HG02973 (cell line): ENCODE data around the gene MCCC2.
"Not testable (repeated sequence)": the region's sequence is repeated elsewhere in the genome, so short reads cannot be mapped to it uniquely, and the experiment has no call there.

Experiments
- ATAC-seq: cut with Tn5 transposase; IDR thresholded peaks from one replicate; pipeline ENCODE4 v1.9.1; 2021; ENCODE audit warnings: moderate library complexity; ENCODE audit not compliant: unreplicated experiment

Gene MCCC2

GRCh38 chr5:71586941-71587765 lies at the start of gene MCCC2:
TSS of gene MCCC2 (plus strand) at chr5:71587340. CDS start at chr5:71587426, 86 bp downstream.
- peak; percentile 96 for ATAC-seq

DNA sequence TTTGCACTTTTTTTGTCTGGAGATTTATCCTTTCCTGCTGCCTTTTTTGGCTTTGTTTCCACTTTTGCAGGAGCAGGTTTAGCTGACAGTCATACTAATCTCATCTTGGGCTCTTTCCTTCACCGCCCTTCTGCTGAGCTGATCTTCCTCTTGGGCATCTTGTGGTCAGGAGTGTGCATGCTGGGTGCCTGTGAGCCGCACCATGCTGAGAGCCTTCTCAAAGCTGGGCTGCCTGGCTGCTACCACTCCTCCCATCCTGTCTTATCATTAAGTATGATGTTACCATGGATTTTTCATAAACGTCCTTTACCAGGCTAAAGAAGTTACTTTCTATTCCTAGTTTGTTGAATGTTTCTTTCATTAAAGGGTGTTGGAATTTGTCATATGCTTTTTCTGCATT lies 49.5 kb upstream of the MCCC2 start:
- ATAC-seq = no peak

DNA sequence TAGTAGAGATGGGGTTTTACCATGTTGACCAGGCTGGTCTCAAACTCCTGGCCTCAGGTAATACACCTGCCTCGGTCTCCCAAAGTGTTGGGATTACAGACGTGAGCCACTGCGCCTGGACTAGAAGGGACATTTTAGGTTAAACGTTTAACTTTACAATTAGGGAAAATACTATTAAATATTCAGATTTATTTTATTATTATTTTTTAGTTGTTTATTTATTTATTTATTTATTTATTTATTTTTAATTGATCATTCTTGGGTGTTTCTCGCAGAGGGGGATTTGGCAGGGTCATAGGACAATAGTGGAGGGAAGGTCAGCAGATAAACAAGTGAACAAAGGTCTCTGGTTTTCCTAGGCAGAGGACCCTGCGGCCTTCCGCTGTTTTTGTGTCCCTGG lies 36.3 kb upstream of the MCCC2 start:
- not testable (repeated sequence) for ATAC-seq

- not testable (repeated sequence) for ATAC-seq
Measured at GRCh38 chr5:71551582-71551981, 35.6 kb upstream of the MCCC2 start.

DNA sequence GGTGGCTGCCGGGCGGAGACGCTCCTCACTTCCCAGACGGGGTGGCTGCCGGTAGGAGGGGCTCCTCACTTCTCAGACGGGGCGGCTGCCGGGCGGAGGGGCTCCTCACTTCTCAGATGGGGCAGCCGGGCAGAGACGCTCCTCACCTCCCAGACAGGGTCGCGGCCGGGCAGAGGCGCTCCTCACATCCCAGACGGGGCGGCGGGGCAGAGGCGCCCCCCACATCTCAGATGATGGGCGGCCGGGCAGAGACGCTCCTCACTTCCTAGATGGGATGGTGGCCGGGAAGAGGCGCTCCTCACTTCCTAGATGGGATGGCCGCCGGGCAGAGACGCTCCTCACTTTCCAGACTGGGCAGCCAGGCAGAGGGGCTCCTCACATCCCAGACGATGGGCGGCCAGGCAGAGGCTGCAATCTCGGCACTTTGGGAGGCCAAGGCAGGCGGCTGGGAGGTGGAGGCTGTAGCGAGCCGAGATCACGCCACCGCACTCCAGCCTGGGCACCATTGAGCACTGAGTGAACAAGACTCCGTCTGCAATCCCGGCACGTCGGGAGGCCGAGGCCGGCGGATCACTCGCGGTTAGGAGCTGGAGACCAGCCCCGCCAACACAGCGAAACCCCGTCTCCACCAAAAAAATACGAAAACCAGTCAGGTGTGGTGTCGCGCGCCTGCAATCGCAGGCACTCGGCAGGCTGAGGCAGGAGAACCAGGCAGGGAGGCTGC lies 35.0 kb upstream of the MCCC2 start:
- ATAC-seq = not testable (repeated sequence)

DNA sequence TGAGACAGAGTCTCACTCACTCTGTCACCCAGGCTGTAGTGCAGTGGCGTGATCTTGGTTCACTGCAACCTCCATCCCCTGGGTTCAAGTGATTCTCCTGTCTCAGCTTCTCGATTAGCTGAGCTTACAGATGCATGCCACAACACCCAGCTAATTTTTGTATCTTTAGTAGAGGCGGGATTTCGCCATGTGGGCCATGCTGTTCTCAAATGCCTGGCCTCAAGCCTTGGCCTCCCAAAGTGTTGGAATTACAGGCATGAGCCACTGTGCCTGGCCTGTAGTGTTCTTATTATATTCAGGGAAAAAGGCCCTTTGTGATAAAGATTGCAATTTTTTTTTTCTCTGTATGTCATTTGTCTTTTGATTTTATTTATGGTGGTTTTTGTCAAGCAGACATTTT lies 24.0 kb upstream of the MCCC2 start:
- no peak for ATAC-seq

DNA sequence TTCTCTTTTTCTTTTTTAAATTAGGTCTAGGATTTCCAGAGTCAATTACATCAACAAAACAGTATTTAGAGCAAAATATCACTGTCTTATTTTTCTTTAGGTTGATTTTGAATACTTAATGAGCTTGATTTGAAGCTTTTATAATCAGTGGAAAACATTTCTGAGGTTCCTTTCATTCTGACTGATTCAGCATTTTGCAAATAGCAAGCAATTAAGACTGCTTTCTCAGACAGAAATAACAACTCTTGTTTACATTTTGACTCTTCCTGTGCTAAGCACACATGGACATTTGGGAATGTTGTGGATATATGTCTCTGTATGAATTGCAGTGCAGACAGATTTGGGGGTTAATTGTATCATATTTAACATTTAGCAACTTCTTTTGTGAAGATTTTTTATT lies 22.2 kb upstream of the MCCC2 start:
- ATAC-seq = no peak

- no peak for ATAC-seq
Measured at GRCh38 chr5:71569748-71570509, 17.2 kb upstream of the MCCC2 start.

GRCh38 chr5:71571811-71572210 lies 15.3 kb upstream of the MCCC2 start:
- not testable (repeated sequence) for ATAC-seq

DNA sequence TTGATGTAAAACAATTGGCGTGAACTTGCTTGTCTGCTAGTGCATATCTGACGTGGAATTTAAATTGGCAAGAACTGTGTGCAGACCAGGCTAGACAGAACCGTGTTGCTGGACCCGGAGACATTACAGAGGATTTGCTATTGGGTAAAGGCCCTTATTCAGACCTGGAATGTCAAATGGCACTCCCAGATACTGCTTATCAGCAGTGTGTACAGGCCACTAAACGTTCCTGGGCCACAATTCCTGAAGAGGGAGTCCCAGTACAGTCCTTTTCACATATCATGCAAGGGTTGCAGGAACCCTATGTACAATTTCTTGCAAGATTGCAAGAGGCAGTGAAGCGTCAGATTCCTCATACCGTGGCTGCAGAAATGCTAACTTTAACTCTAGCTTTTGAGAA lies 13.5 kb upstream of the MCCC2 start:
- ATAC-seq = no peak

DNA sequence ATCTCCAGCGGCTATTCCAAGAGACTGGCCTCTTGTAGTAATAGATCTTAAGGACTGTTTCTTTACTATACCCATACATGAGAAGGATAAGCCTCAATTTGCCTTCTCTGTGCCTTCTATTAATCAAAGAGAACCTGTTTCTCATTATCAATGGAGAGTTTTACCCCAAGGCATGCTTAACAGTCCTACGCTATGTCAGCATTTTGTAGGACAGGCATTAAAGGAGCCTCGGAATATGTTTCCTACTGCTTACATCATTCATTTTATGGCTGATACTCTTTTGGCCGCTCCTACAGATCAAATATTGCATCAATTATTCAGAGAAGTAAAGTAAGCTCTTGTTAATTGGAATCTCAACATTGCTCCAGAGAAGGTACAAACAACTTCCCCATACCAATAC lies 11.6 kb upstream of the MCCC2 start:
- not testable (repeated sequence) for ATAC-seq

- ATAC-seq = no peak
Measured at GRCh38 chr5:71576241-71576640, 10.9 kb upstream of the MCCC2 start.

DNA sequence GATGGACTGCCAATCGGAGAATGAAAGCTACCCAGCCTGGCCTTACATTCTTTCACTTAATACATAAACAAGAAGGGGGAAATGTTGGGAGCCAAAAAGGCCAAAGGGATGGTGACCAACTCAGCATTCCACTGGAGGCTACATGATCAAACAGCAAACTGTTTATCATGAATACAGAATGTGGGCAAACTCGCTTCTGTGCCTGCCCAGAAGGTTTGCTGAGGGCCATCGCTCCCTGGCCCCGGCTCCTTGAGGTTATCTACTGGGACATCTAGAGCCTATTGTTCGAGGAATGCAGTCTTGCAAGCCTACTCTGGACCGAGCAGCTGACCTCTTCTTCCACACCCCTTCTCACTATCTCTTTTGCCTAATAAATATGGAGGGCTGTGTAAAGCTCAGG lies 9.3 kb upstream of the MCCC2 start:
- not testable (repeated sequence) for ATAC-seq

GRCh38 chr5:71582945-71583584 lies 4.1 kb upstream of the MCCC2 start:
- no peak for ATAC-seq

DNA sequence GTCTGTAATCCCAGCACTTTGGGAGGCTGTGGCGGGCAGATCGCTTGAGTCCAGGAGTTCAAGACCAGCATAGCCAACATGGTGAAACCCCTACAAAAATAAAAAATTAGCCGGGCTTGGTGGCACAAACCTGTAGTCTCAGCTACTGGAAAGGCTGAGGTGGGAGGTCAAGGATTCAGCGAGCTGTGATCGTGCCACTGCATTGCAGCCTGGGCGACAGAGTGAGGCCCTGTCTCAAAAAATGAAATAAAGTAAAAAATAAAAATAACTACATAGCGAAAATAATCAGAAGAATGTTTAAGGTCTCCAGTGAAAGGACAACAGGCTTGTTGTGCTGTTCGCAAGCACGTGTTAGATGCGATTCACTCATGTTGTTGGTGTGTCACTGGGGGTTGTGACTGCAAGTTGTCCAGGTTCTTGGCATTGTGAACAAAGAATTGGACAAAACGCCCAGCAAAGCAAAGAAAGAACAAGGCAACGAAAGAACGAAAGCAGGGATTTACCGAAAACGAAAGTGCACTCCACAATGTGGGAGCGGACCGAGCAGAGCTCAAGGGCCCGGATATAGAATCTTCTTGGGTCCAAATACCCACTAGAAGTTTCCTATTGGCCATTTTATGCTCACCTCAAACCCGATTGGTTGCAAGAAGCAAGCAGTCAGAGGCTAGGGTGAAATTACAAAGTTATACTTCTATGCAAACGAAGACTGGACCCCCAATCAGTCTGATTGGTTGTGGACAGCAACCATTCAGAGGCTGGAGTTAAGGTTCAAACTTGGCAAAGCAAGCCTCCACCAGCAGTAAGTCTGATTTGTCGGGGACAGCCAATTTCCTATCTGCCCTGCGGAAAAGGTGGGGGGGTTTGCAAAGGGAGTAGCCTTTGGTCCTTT lies 844 bp upstream of the MCCC2 start:
- no peak for ATAC-seq

GRCh38 chr5:71587766-71588532 lies 809 bp downstream of the MCCC2 start:
- ATAC-seq = peak; percentile 4

- no peak for ATAC-seq
Measured at GRCh38 chr5:71588533-71588885, 1.4 kb downstream of the MCCC2 start.

GRCh38 chr5:71589903-71590302 lies 2.8 kb downstream of the MCCC2 start:
- ATAC-seq = no peak

DNA sequence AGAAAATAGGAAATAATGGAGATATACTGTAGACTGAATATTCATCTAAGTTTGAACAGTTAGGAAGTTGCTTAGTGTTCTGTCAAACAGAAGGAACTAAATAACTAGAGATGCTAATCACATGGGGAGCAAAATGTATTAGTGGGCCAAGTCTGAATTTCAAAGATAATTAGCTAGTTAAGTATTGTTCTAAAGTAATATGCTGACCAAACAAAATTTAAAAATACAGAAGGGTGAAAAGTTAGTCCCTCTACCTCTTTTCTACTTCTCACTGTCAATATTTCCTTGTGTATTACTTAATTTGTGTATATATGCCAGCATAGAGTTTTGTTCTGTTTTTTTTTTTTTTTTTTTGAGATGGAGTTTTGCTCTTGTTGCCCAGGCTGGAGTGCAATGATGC lies 4.0 kb downstream of the MCCC2 start:
- ATAC-seq = no peak
